Stimulated activated CD4-positive, alpha-beta T cell treated with anti-CD3 and anti-CD28 coated beads, Interleukin-4, amount 100 ng/mL, for 48 hours (primary cell): ENCODE results near the gene SLC22A5.

Source experiments
- DNase-seq, 2 donors: peaks; one replicate each; pipeline ENCODE4 v3.0.0-alpha.2; 2020; ENCODE audit warnings: low read depth in 2 of 2

Gene SLC22A5

GRCh38 chr5:132365213-132365612 lies 4.3 kb upstream of the SLC22A5 start:
- DNase-seq = no peak

- DNase-seq = no peak
Measured at GRCh38 chr5:132368186-132368585, 1.3 kb upstream of the SLC22A5 start.

- no peak for DNase-seq
Measured at GRCh38 chr5:132369007-132369473, 470 bp upstream of the SLC22A5 start.

- no peak for DNase-seq
Measured at GRCh38 chr5:132370181-132370970, 866 bp downstream of the SLC22A5 start.

- DNase-seq = no peak
Measured at GRCh38 chr5:132370971-132371602, 1.6 kb downstream of the SLC22A5 start.

GRCh38 chr5:132371603-132371994 lies 2.1 kb downstream of the SLC22A5 start:
- DNase-seq = no peak

GRCh38 chr5:132372127-132372526 lies 2.6 kb downstream of the SLC22A5 start:
- no peak for DNase-seq

- no peak for DNase-seq
Measured at GRCh38 chr5:132372542-132372941, 3.0 kb downstream of the SLC22A5 start.

- no peak for DNase-seq
Measured at GRCh38 chr5:132375957-132376356, 6.4 kb downstream of the SLC22A5 start.

- no peak for DNase-seq
Measured at GRCh38 chr5:132376694-132377641, 7.5 kb downstream of the SLC22A5 start.

GRCh38 chr5:132377738-132378137 lies 8.2 kb downstream of the SLC22A5 start:
- DNase-seq = no peak

- DNase-seq = no peak
Measured at GRCh38 chr5:132378580-132378979, 9.1 kb downstream of the SLC22A5 start.

GRCh38 chr5:132380047-132380446 lies 10.5 kb downstream of the SLC22A5 start:
- no peak for DNase-seq

- no peak for DNase-seq
Measured at GRCh38 chr5:132380741-132381140, 11.2 kb downstream of the SLC22A5 start.

GRCh38 chr5:132381614-132382013 lies 12.1 kb downstream of the SLC22A5 start:
- no peak for DNase-seq

GRCh38 chr5:132383261-132383660 lies 13.8 kb downstream of the SLC22A5 start:
- DNase-seq = no peak

- DNase-seq = no peak
Measured at GRCh38 chr5:132383984-132384383, 14.5 kb downstream of the SLC22A5 start.

- DNase-seq = no peak
Measured at GRCh38 chr5:132384506-132385050, 15.1 kb downstream of the SLC22A5 start.

- DNase-seq = peak; percentile 35 to 55
Measured at GRCh38 chr5:132385326-132386105, 16.0 kb downstream of the SLC22A5 start.

- peak; percentile 55 to 67 for DNase-seq
Measured at GRCh38 chr5:132386644-132387286, 17.3 kb downstream of the SLC22A5 start.
